ENCODE data around the gene CPED1. TPM values are rescaled to one million over a fixed set of nuclear protein-coding genes. Genes with fewer than 3 reads are reported as not detected.

Gene CPED1
- total RNA-seq, 2 experiments from 2014 or later, result not detected

- intact Hi-C loops (cut with micrococcal nuclease), result no loop called here
- Mint-ChIP-seq H3K4me3 (no peak overlapping the region), H3K9me3 (no peaks in the 10 kb centered on the region), H3K36me3 (ENCODE audit: low read depth) (no peaks in the 10 kb centered on the region), H3K4me1 (ENCODE audit: low read depth) (peaks cover 14% of the 10 kb centered on the region), H3K27me3 (ENCODE audit: low read depth) (peaks cover 34% of the 10 kb centered on the region), H3K27ac (no peak overlapping the region)
- no peak for DNase-seq
- CTCF ChIA-PET, result interaction anchor here (0.5 to 1.7 kb wide), 5 partner anchors 50 to 640 kb away, joined by 3 to 6 read pairs (median 3); no protein-coding TSS in a partner anchor
Measured at GRCh38 chr7:120984406-120984805, 4.1 kb upstream of the CPED1 start.

GRCh38 chr7:120985130-120985758 lies 3.3 kb upstream of the CPED1 start:
- CTCF ChIA-PET, result interaction anchor here (0.5 to 5.2 kb wide), 7 partner anchors 12 to 187 kb away, joined by 3 to 30 read pairs (median 4); no protein-coding TSS in a partner anchor
- peaks cover 41% of the 10 kb centered on the region for H3K27me3 Mint-ChIP-seq (ENCODE audit: low read depth)
- no peaks in the 10 kb centered on the region for H3K36me3 Mint-ChIP-seq (ENCODE audit: low read depth)
- H3K27ac Mint-ChIP-seq, result no peak overlapping the region
- H3K4me1 Mint-ChIP-seq (ENCODE audit: low read depth), result peaks cover 14% of the 10 kb centered on the region
- DNase-seq, result no peak
- no peak overlapping the region for H3K4me3 Mint-ChIP-seq
- intact Hi-C loops (cut with micrococcal nuclease), result no loop called here
- H3K9me3 Mint-ChIP-seq, result no peaks in the 10 kb centered on the region

- Mint-ChIP-seq H3K4me3 (no peak overlapping the region), H3K27me3 (ENCODE audit: low read depth) (peaks cover 43% of the 10 kb centered on the region), H3K9me3 (no peaks in the 10 kb centered on the region), H3K4me1 (ENCODE audit: low read depth) (peaks cover 14% of the 10 kb centered on the region), H3K27ac (no peak overlapping the region), H3K36me3 (ENCODE audit: low read depth) (no peaks in the 10 kb centered on the region)
- no peak for DNase-seq
- intact Hi-C loops (cut with micrococcal nuclease), result loop anchor here (2.0 kb wide), 3 partner anchors 179 to 1009 kb away; no protein-coding TSS in a partner anchor
- CTCF ChIA-PET, result interaction anchor here (0.5 to 5.2 kb wide), 10 partner anchors 10 to 122 kb away, joined by 3 to 36 read pairs (median 6); no protein-coding TSS in a partner anchor
Measured at GRCh38 chr7:120985839-120986238, 2.7 kb upstream of the CPED1 start.

- peaks cover 43% of the 10 kb centered on the region for H3K27me3 Mint-ChIP-seq (ENCODE audit: low read depth)
- no peaks in the 10 kb centered on the region for H3K36me3 Mint-ChIP-seq (ENCODE audit: low read depth)
- no peak for DNase-seq
- CTCF ChIA-PET, result interaction anchor here (0.6 to 5.2 kb wide), 21 partner anchors 8 to 296 kb away, joined by 3 to 36 read pairs (median 4); no protein-coding TSS in a partner anchor
- no peak overlapping the region for H3K27ac Mint-ChIP-seq
- H3K9me3 Mint-ChIP-seq, result no peaks in the 10 kb centered on the region
- H3K4me3 Mint-ChIP-seq, result no peak overlapping the region
- H3K4me1 Mint-ChIP-seq (ENCODE audit: low read depth), result peaks cover 14% of the 10 kb centered on the region
- intact Hi-C loops (cut with micrococcal nuclease), result loop anchor here (1.0 to 2.0 kb wide), 6 partner anchors 36 to 1008 kb away; partner anchors contain the start of gene ING3
Measured at GRCh38 chr7:120986650-120987049, 1.9 kb upstream of the CPED1 start.

GRCh38 chr7:120987280-120987679 lies 1.2 kb upstream of the CPED1 start:
- H3K4me1 Mint-ChIP-seq (ENCODE audit: low read depth), result peaks cover 14% of the 10 kb centered on the region
- H3K36me3 Mint-ChIP-seq (ENCODE audit: low read depth), result no peaks in the 10 kb centered on the region
- intact Hi-C loops (cut with micrococcal nuclease), result loop anchor here (1.0 to 2.0 kb wide), 6 partner anchors 37 to 1008 kb away; partner anchors contain the start of gene ING3
- H3K9me3 Mint-ChIP-seq, result no peaks in the 10 kb centered on the region
- CTCF ChIA-PET, result interaction anchor here (0.6 to 5.2 kb wide), 22 partner anchors 9 to 632 kb away, joined by 3 to 36 read pairs (median 3); no protein-coding TSS in a partner anchor
- DNase-seq, result no peak
- no peak overlapping the region for H3K4me3 Mint-ChIP-seq
- no peak overlapping the region for H3K27ac Mint-ChIP-seq
- H3K27me3 Mint-ChIP-seq (ENCODE audit: low read depth), result peaks cover 43% of the 10 kb centered on the region

GRCh38 chr7:120987683-120988590 lies 574 bp upstream of the CPED1 start:
- peaks cover 43% of the 10 kb centered on the region for H3K27me3 Mint-ChIP-seq (ENCODE audit: low read depth)
- CTCF ChIA-PET, result interaction anchor here (0.6 to 5.2 kb wide), 25 partner anchors 8 to 632 kb away, joined by 3 to 36 read pairs (median 4); no protein-coding TSS in a partner anchor
- no peak overlapping the region for H3K27ac Mint-ChIP-seq
- H3K36me3 Mint-ChIP-seq (ENCODE audit: low read depth), result no peaks in the 10 kb centered on the region
- H3K4me3 Mint-ChIP-seq, result peak overlapping the region; percentile 71
- peaks cover 14% of the 10 kb centered on the region for H3K4me1 Mint-ChIP-seq (ENCODE audit: low read depth)
- H3K9me3 Mint-ChIP-seq, result no peaks in the 10 kb centered on the region
- peak; percentile 89 for DNase-seq
- intact Hi-C loops (cut with micrococcal nuclease), result loop anchor here (1.0 to 2.0 kb wide), 7 partner anchors 38 to 1007 kb away; partner anchors contain the start of gene ING3

GRCh38 chr7:120989257-120990220 lies 1.0 kb downstream of the CPED1 start:
- DNase-seq, result no peak
- CTCF ChIA-PET, result interaction anchor here (0.7 to 5.2 kb wide), 9 partner anchors 9 to 198 kb away, joined by 3 to 36 read pairs (median 4); no protein-coding TSS in a partner anchor
- Mint-ChIP-seq H3K9me3 (no peaks in the 10 kb centered on the region), H3K4me1 (ENCODE audit: low read depth) (peaks cover 14% of the 10 kb centered on the region), H3K4me3 (no peak overlapping the region), H3K27me3 (ENCODE audit: low read depth) (peaks cover 43% of the 10 kb centered on the region), H3K36me3 (ENCODE audit: low read depth) (no peaks in the 10 kb centered on the region), H3K27ac (no peak overlapping the region)
- intact Hi-C loops (cut with micrococcal nuclease), result no loop called here

- H3K36me3 Mint-ChIP-seq (ENCODE audit: low read depth), result no peaks in the 10 kb centered on the region
- H3K4me3 Mint-ChIP-seq, result no peak overlapping the region
- intact Hi-C loops (cut with micrococcal nuclease), result no loop called here
- no peak for DNase-seq
- CTCF ChIA-PET, result interaction anchor here (0.6 to 5.2 kb wide), 5 partner anchors 8 to 117 kb away, joined by 3 to 30 read pairs (median 4); no protein-coding TSS in a partner anchor
- no peak overlapping the region for H3K27ac Mint-ChIP-seq
- no peaks in the 10 kb centered on the region for H3K9me3 Mint-ChIP-seq
- peaks cover 40% of the 10 kb centered on the region for H3K27me3 Mint-ChIP-seq (ENCODE audit: low read depth)
- H3K4me1 Mint-ChIP-seq (ENCODE audit: low read depth), result peaks cover 19% of the 10 kb centered on the region
Measured at GRCh38 chr7:120990468-120991118, 2.1 kb downstream of the CPED1 start.

- no peak overlapping the region for H3K27ac Mint-ChIP-seq
- CTCF ChIA-PET, result interaction anchor here (0.6 to 1.8 kb wide), 3 partner anchors 8 to 91 kb away, joined by 3 to 11 read pairs (median 4); no protein-coding TSS in a partner anchor
- H3K4me3 Mint-ChIP-seq, result no peak overlapping the region
- peaks cover 24% of the 10 kb centered on the region for H3K4me1 Mint-ChIP-seq (ENCODE audit: low read depth)
- intact Hi-C loops (cut with micrococcal nuclease), result no loop called here
- H3K9me3 Mint-ChIP-seq, result no peaks in the 10 kb centered on the region
- no peaks in the 10 kb centered on the region for H3K36me3 Mint-ChIP-seq (ENCODE audit: low read depth)
- no peak for DNase-seq
- H3K27me3 Mint-ChIP-seq (ENCODE audit: low read depth), result peaks cover 40% of the 10 kb centered on the region
Measured at GRCh38 chr7:120991161-120991560, 2.6 kb downstream of the CPED1 start.

GRCh38 chr7:120991581-120991980 lies 3.1 kb downstream of the CPED1 start:
- intact Hi-C loops (cut with micrococcal nuclease), result no loop called here
- Mint-ChIP-seq H3K4me3 (no peak overlapping the region), H3K27me3 (ENCODE audit: low read depth) (peaks cover 35% of the 10 kb centered on the region), H3K27ac (no peak overlapping the region), H3K4me1 (ENCODE audit: low read depth) (peaks cover 27% of the 10 kb centered on the region), H3K9me3 (no peaks in the 10 kb centered on the region), H3K36me3 (ENCODE audit: low read depth) (no peaks in the 10 kb centered on the region)
- DNase-seq, result no peak
- CTCF ChIA-PET, result interaction anchor here (1.8 kb wide), 1 partner anchor 36 kb away, joined by 4 read pairs; no protein-coding TSS in a partner anchor

All from activated naive CD4-positive, alpha-beta T cell treated with anti-CD3 and anti-CD28 coated beads for 36 hours (primary cell).